Gastroesophageal sphincter (tissue), 3 donors: ENCODE results near the gene PROB1.

ENCODE experiments used
- EP300 ChIP-seq: sonication (generic); formaldehyde crosslinking; IDR thresholded peaks from one replicate; pipeline ENCODE4 v1.6.1; 2017; ENCODE audit warnings: antibody characterized with exemption, mild to moderate bottlenecking
- POLR2A ChIP-seq, 2 donors: fragments of 450-650 bp; IDR thresholded peaks; one replicate each; pipeline ENCODE4 v1.6.1; 2017; ENCODE audit warnings: antibody characterized with exemption in 2 of 2, mild to moderate bottlenecking in 2 of 2, moderate library complexity in 1 of 2
- TF ChIP-seq, protein P1 (sequence below), 4 experiments: fragments of 200-600 bp in 2 of 4; fragments of 450-650 bp in 2 of 4; sonication (generic) in 1 of 4; IDR thresholded peaks; one replicate each; pipeline ENCODE4 v1.5.1; 2017 to 2019; ENCODE audit warnings: antibody characterized with exemption in 4 of 4, mild to moderate bottlenecking in 2 of 4, moderate library complexity in 2 of 4

DNA sequence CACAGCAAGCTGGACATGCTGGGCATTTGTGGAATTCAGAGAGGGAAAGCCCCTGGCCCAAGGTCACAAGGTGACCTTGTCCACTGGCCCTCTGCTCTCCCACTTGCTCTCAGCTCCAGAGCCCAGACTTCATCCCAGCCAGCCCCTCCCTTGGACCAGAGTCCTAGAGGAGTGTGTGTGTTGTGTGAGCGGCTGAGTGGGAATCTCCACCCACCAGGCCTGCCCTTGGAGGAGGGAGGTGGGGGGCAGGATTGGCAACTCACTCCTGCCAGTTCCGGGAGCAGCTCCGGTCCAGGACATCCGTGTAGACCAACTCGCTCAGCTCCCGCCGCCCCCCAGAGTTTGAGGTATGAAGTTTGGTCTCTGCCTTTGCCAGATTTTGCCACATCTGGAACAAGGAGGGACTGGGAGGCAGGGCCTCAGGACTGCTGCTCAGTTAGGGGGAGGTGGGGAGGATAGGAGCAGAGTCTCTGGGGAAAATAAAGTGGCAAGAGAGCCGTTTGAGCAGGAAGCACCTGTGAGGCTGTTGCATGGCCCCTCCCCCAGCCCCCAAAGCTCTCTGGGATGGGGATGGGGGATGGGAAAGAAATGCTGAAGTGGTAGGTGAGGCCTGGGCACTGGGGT, 6.6 kb downstream of the PROB1 start:
- TF ChIP-seq, protein P1, sequence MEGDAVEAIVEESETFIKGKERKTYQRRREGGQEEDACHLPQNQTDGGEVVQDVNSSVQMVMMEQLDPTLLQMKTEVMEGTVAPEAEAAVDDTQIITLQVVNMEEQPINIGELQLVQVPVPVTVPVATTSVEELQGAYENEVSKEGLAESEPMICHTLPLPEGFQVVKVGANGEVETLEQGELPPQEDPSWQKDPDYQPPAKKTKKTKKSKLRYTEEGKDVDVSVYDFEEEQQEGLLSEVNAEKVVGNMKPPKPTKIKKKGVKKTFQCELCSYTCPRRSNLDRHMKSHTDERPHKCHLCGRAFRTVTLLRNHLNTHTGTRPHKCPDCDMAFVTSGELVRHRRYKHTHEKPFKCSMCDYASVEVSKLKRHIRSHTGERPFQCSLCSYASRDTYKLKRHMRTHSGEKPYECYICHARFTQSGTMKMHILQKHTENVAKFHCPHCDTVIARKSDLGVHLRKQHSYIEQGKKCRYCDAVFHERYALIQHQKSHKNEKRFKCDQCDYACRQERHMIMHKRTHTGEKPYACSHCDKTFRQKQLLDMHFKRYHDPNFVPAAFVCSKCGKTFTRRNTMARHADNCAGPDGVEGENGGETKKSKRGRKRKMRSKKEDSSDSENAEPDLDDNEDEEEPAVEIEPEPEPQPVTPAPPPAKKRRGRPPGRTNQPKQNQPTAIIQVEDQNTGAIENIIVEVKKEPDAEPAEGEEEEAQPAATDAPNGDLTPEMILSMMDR (IDR thresholded peaks at IDR 0.05): no peak
- TF ChIP-seq EP300 (no peak), POLR2A (IDR thresholded peaks at IDR 0.05) (no peak)
